K562 (cell line): ENCODE results near the gene FNBP1. TPM values are rescaled to one million over a fixed set of nuclear protein-coding genes. Genes with fewer than 3 reads are reported as not detected.
"Not testable (repeated sequence)": the region's sequence is repeated elsewhere in the genome, so short reads cannot be mapped to it uniquely, and the experiment has no call there.

Source experiments
- ATAC-seq: fragments of 200-7000 bp; cut with Tn5 transposase; 3 replicates; pipeline ENCODE4 v1.9.1; 2020; ENCODE audit warnings: moderate library complexity
- BruUV-seq: library from RNA; stranded (reverse); fragments of 400-500 nt; replicated peaks from 2 replicates; lab custom pipeline; 2021; lab: Mats Ljungman, UMichigan
- CTCF ChIA-PET: fragments of 300-600 bp; formaldehyde crosslinking; extraction: SDS; loops from one replicate; lab custom pipeline; 2021; ENCODE audit warnings: low intra/inter-chr PET ratio; lab: Yijun Ruan, JAX
- POLR2A ChIA-PET: fragments of 300-600, 350-650 bp; sonication (Branson Sonifier 250); formaldehyde crosslinking; extraction: SDS; loops from one replicate; lab custom pipeline; 2021; ENCODE audit warnings: antibody characterized with exemption, inconsistent platforms; lab: Yijun Ruan, JAX
- DNase-seq, 4 experiments: peaks; one replicate each; pipeline versions ENCODE4 v3.0.0 to v3.0.0-alpha.2; 2011 to 2018; ENCODE audit warnings: low spot score in 3 of 4, mixed read lengths in 3 of 4; ENCODE audit errors: extremely low read depth in 1 of 4
- FAIRE-seq: peaks from 2 replicates; lab custom pipeline; 2011; peaks lifted over from hg19 to GRCh38; lab: Jason Lieb, UNC
- H2AFZ ChIP-seq: 2 replicates; pipeline ENCODE4 v1.6.0; 2011; ENCODE audit warnings: low read depth, low read length, control low read depth, inconsistent platforms
- H3K27ac ChIP-seq: fragments of 200-600 bp; 3 replicates; pipeline ENCODE4 v1.8.0; 2011; ENCODE audit warnings: low read depth, mild to moderate bottlenecking, control low read depth, inconsistent platforms, low read length, moderate library complexity, mixed read lengths; ENCODE audit errors: extremely low read depth
- H3K27me3 ChIP-seq, 2 experiments: fragments of 300-600 bp in 1 of 2; 2 replicates in 1 of 2; 3 replicates in 1 of 2; pipeline versions ENCODE4 v1.6.0 to v1.8.0; 2011; ENCODE audit warnings: inconsistent platforms in 2 of 2, low read length in 2 of 2, mild to moderate bottlenecking in 1 of 2, mixed read lengths in 1 of 2, moderate library complexity in 1 of 2; ENCODE audit not compliant: control insufficient read depth in 2 of 2, insufficient read depth in 2 of 2
- H3K36me3 ChIP-seq: fragments of 300-600 bp; 3 replicates; pipeline ENCODE4 v1.8.0; 2011; ENCODE audit warnings: mild to moderate bottlenecking, low read length, inconsistent platforms; ENCODE audit not compliant: control insufficient read depth, insufficient read depth
- H3K4me1 ChIP-seq, 2 experiments: fragments of 200-600 bp in 1 of 2; replicated peaks in 1 of 2; 2 replicates in 1 of 2; 3 replicates in 1 of 2; pipeline versions ENCODE4 v1.5.1 to v1.8.0; 2011; ENCODE audit warnings: inconsistent platforms in 2 of 2, low read length in 2 of 2, mild to moderate bottlenecking in 1 of 2, mixed read lengths in 1 of 2, moderate library complexity in 1 of 2; ENCODE audit not compliant: control insufficient read depth in 2 of 2, insufficient read depth in 2 of 2
- H3K4me2 ChIP-seq: 2 replicates; pipeline ENCODE4 v1.6.1; 2011; ENCODE audit warnings: low read length, control low read depth, inconsistent platforms, mixed read lengths; ENCODE audit not compliant: insufficient read depth
- H3K4me3 ChIP-seq: fragments of 200-600 bp; sonication (generic), shearing (Covaris generic); 2 replicates; pipeline ENCODE4 v1.5.1; 2016; ENCODE audit warnings: control low read depth, inconsistent platforms
- H3K79me2 ChIP-seq: fragments of 200-600 bp; 3 replicates; pipeline ENCODE4 v1.8.0; 2011; ENCODE audit warnings: low read length, inconsistent platforms; ENCODE audit not compliant: control insufficient read depth, insufficient read depth
- H3K9ac ChIP-seq, 2 experiments: 2 replicates each; pipeline versions ENCODE4 v1.6.0 to v1.6.1; 2011; ENCODE audit warnings: low read depth in 2 of 2, low read length in 2 of 2, control low read depth in 1 of 2, inconsistent platforms in 1 of 2, mild to moderate bottlenecking in 1 of 2, mixed read lengths in 1 of 2; ENCODE audit not compliant: insufficient read depth in 1 of 2
- H3K9me1 ChIP-seq: one replicate; pipeline ENCODE4 v1.6.0; 2011; ENCODE audit warnings: inconsistent platforms, mild to moderate bottlenecking, low read length, moderate library complexity; ENCODE audit not compliant: control insufficient read depth, insufficient read depth
- H3K9me3 ChIP-seq: replicated peaks from 2 replicates; pipeline ENCODE4 v1.5.1; 2011; ENCODE audit warnings: low read depth, low read length, inconsistent platforms; ENCODE audit not compliant: control insufficient read depth, insufficient read depth
- H4K20me1 ChIP-seq: replicated peaks from 2 replicates; pipeline ENCODE4 v1.6.1; 2011; ENCODE audit warnings: low read length, inconsistent platforms, mixed read lengths; ENCODE audit not compliant: control insufficient read depth, insufficient read depth
- EWSR1 ChIP-seq: fragments of 450-650 bp; IDR thresholded peaks from 2 replicates; pipeline ENCODE4 v1.6.1; 2018; ENCODE audit warnings: borderline replicate concordance, mild to moderate bottlenecking, low read depth, moderate library complexity; ENCODE audit not compliant: partially characterized antibody
- SMARCA5 ChIP-seq: fragments of 450-650 bp; IDR thresholded peaks from 2 replicates; pipeline ENCODE4 v1.6.1; 2016
- ZNF121 ChIP-seq: sonication (generic); formaldehyde crosslinking; conservative IDR thresholded peaks from 2 replicates; pipeline ENCODE4 v1.8.0; 2022; ENCODE audit warnings: missing genetic modification reagents
- WGBS: fragments of 100-300 bp; shearing (Covaris generic); methylation state at CpG from one replicate; pipeline ENCODE4 v1.1.6; 2016; ENCODE audit warnings: low coverage, mixed read lengths; ENCODE audit not compliant: insufficient coverage; ENCODE audit errors: missing lambda C conversion rate; 5-methylcytosine and 5-hydroxymethylcytosine counted together
- in situ Hi-C: fragments of 300-500 bp; cut with MboI; formaldehyde crosslinking; loops from 4 replicates; pipeline ENCODE4 v1.15.0; 2018; ENCODE audit warnings: inconsistent platforms, mixed read lengths
- intact Hi-C: fragments of 100-400 bp; cut with micrococcal nuclease; formaldehyde crosslinking; loops from 2 replicates; pipeline ENCODE4 v1.14.2; 2022
- polyA plus RNA-seq, 8 experiments: library from polyadenylated mRNA; depleted of rRNA in 4 of 8; stranded (reverse) in 5 of 8; unstranded in 3 of 8; fragments of >200 nt; fragmentation: Nextera tagmentation in 2 of 8; fragmentation: Illumina TruSeq in 1 of 8; extraction: Ambion mirVana in 2 of 8; extraction: Trizol in 1 of 8; gene quantifications; 2 replicates each; pipeline versions ENCODE4 v1.2.1 to v1.2.3, GENCODE V29; 2011 to 2014; ENCODE audit warnings: inconsistent platforms in 1 of 8, missing spikeins in 1 of 8
- total RNA-seq, 7 experiments: library from RNA; depleted of rRNA in 6 of 7; stranded (reverse); fragments of >200 nt in 6 of 7; fragmentation: Illumina TruSeq in 2 of 7; extraction: Trizol in 2 of 7; gene quantifications; 2 replicates each; pipeline versions ENCODE4 v1.2.1 to v1.2.3, GENCODE V29; 2011 to 2021; ENCODE audit warnings: low replicate concordance in 1 of 7

The FNBP1 gene
- total and polyA plus RNA-seq, 9 of the 15 experiments (the other 6 are each of a cell fraction or from before 2014, with no cell fraction given) = 1.8 to 14.9 (median 7.6) TPM

DNA sequence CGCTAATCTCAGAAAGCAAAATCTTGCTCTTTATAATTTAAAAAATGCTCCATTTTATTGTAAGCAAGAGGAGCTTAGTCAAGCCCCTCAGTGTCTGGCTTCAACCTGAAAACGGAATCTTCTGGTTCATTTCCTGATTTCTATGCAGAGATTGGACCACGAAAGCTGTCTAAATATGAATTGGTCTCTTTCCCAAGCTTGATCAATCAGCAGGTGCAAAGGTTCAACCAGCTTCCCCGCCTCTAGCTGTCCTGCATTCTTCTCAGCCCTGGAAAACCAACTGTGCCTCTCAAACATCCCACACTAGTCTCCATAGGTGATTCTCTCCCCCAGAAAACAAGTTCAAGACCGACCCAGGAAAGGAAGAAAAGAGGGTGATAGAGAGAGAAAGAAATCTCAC lies 34.5 kb downstream of the FNBP1 start:
- no TSS peak for BruUV-seq
- Histone ChIP-seq H3K9ac (no peak overlapping the region), H3K9me3 (no peaks in the 10 kb centered on the region), H3K4me3 (no peak overlapping the region), H3K27ac (no peak overlapping the region), H3K36me3 (no peaks in the 10 kb centered on the region), H3K27me3 (no peaks in the 10 kb centered on the region), H2AFZ (no peak overlapping the region), H3K79me2 (no peaks in the 10 kb centered on the region), H3K9me1 (no peaks in the 10 kb centered on the region), H3K4me2 (no peak overlapping the region), H3K4me1 (no peaks in the 10 kb centered on the region), H4K20me1 (no peaks in the 10 kb centered on the region)
- TF ChIP-seq EWSR1 = no peak
- TF ChIP-seq SMARCA5 = no peak
- ChIA-PET CTCF (no interaction called here), POLR2A (interaction anchor here (0.6 to 1.1 kb wide), 3 partner anchors 13 to 234 kb away, joined by 3 to 4 read pairs (median 3); no protein-coding TSS in a partner anchor)
- ATAC-seq = no peak
- no peak for FAIRE-seq
- in situ Hi-C loops = no loop called here
- WGBS = 35% methylated on average over 5 of the region's 5 CpGs
- DNase-seq = no peak
- intact Hi-C loops = no loop called here

DNA sequence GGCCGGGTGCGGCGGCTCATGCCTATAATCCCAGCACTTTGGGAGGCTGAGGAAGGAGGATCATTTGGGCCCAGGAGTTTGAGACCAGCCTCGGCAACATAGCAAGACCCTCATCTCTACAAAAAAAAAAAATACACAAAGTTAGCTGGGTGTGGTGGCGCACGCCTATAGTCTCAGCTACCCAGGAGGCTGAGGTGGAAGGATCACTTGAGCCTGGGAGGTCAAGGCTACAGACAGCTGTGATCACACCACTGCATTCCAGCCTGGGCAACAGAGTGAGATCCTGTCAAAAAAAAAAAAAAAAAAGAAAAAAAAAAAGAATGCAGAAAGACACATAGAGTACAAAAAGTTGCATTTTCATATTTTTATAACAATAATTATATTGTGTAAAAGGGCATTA lies 36.0 kb downstream of the FNBP1 start:
- in situ Hi-C loops, H3K36me3 ChIP-seq, DNase-seq, H3K4me2 ChIP-seq, BruUV-seq, H3K9me1 ChIP-seq, H2AFZ ChIP-seq: not testable (repeated sequence)
- WGBS = 92% methylated on average over 6 of the region's 6 CpGs
- TF ChIP-seq ZNF121 = peak; percentile 84
- TF ChIP-seq, all 486 proteins: peak for 1; not testable (repeated sequence) for 485
- FAIRE-seq, H3K9ac ChIP-seq, H3K9me3 ChIP-seq, H3K27me3 ChIP-seq, H3K4me1 ChIP-seq, POLR2A ChIA-PET, H3K4me3 ChIP-seq, intact Hi-C loops, H3K79me2 ChIP-seq, H4K20me1 ChIP-seq, ATAC-seq, CTCF ChIA-PET, H3K27ac ChIP-seq: not testable (repeated sequence)
